ENCODE measurements around the gene TTLL5.

TTLL5 gene

GRCh38 chr14:75736845-75737485, 75.9 kb downstream of the TTLL5 start:
- DNase-seq (ENCODE audit: low read depth): peak; percentile 45
- TF ChIP-seq CTCF (IDR thresholded peaks at IDR 0.05; ENCODE audit: insufficient read depth, low read depth, low read length, missing control alignments): no peak
- no peak overlapping the region for H3K4me3 ChIP-seq (ENCODE audit: low read length)

GRCh38 chr14:75738192-75738591, 77.1 kb downstream of the TTLL5 start:
- H3K4me3 ChIP-seq (ENCODE audit: low read length): no peak overlapping the region
- no peak for TF ChIP-seq CTCF (IDR thresholded peaks at IDR 0.05; ENCODE audit: insufficient read depth, low read depth, low read length, missing control alignments)
- no peak for DNase-seq (ENCODE audit: low read depth)

GRCh38 chr14:75742867-75743266, 81.8 kb downstream of the TTLL5 start:
- DNase-seq (ENCODE audit: low read depth): no peak
- TF ChIP-seq CTCF (IDR thresholded peaks at IDR 0.05; ENCODE audit: insufficient read depth, low read depth, low read length, missing control alignments): no peak
- H3K4me3 ChIP-seq (ENCODE audit: low read length): no peak overlapping the region

- no peak for DNase-seq (ENCODE audit: low read depth)
- TF ChIP-seq CTCF (IDR thresholded peaks at IDR 0.05; ENCODE audit: insufficient read depth, low read depth, low read length, missing control alignments): no peak
- H3K4me3 ChIP-seq (ENCODE audit: low read length): no peak overlapping the region
Measured at GRCh38 chr14:75747899-75748298, 86.9 kb downstream of the TTLL5 start.

- no peak for TF ChIP-seq CTCF (IDR thresholded peaks at IDR 0.05; ENCODE audit: insufficient read depth, low read depth, low read length, missing control alignments)
- no peak for DNase-seq (ENCODE audit: low read depth)
- H3K4me3 ChIP-seq (ENCODE audit: low read length): no peak overlapping the region
Measured at GRCh38 chr14:75748336-75748735, 87.3 kb downstream of the TTLL5 start.

- no peak overlapping the region for H3K4me3 ChIP-seq (ENCODE audit: low read length)
- no peak for DNase-seq (ENCODE audit: low read depth)
- no peak for TF ChIP-seq CTCF (IDR thresholded peaks at IDR 0.05; ENCODE audit: insufficient read depth, low read depth, low read length, missing control alignments)
Measured at GRCh38 chr14:75751296-75751695, 90.2 kb downstream of the TTLL5 start.

- no peak for TF ChIP-seq CTCF (IDR thresholded peaks at IDR 0.05; ENCODE audit: insufficient read depth, low read depth, low read length, missing control alignments)
- no peak for DNase-seq (ENCODE audit: low read depth)
- no peak overlapping the region for H3K4me3 ChIP-seq (ENCODE audit: low read length)
Measured at GRCh38 chr14:75752086-75752485, 91.0 kb downstream of the TTLL5 start.
